ENCODE measurements around the gene METTL8.
"Not testable (repeated sequence)": the region's sequence is repeated elsewhere in the genome, so short reads cannot be mapped to it uniquely, and the experiment has no call there.

The METTL8 gene

GRCh38 chr2:171394164-171394740 lies 39.5 kb downstream of the METTL8 start:
- H3K4me1 ChIP-seq (ENCODE audit: insufficient read depth, low read length), result peaks cover 36% of the 10 kb centered on the region
- whole genome bisulfite sequencing, result no CpG with 5 or more reads among the region's 1 CpG
- no peaks in the 10 kb centered on the region for H3K36me3 ChIP-seq (ENCODE audit: insufficient read depth, low read length)

DNA sequence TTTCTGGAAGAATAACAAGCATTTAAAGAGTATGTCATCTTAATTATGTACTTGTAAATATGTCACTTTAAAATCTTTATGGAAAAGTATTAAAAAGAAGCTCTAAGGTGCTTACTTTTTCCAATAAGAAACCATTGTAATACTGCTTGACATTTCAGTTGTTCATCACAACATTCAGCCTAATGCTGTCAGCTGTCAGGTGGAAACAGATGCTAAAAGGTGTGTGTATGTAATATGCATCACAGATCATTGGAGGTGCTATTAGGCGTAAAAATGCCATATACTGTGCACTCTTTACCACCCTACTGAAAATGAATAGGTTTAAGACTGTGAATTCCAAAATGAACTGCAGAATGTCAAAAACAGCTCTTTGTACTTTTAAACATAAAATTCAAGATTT lies 40.3 kb downstream of the METTL8 start:
- Histone ChIP-seq H3K4me3 (ENCODE audit: low read length) (no peak overlapping the region), H3K27me3 (ENCODE audit: insufficient read depth, low read length) (no peaks in the 10 kb centered on the region), H3K4me1 (ENCODE audit: insufficient read depth, low read length) (peaks cover 36% of the 10 kb centered on the region), H3K36me3 (ENCODE audit: insufficient read depth, low read length) (no peaks in the 10 kb centered on the region), H3K9ac (ENCODE audit: low read depth, low read length) (no peak overlapping the region), H3K27ac (ENCODE audit: low read depth, low read length) (no peak overlapping the region), H3K9me3 (ENCODE audit: insufficient read depth, low read depth, low read length) (no peaks in the 10 kb centered on the region)
- no CpG with 5 or more reads among the region's 1 CpG for WGBS

More at GRCh38 chr2:171394164-171394740, 39.5 kb downstream of the METTL8 start:
- Histone ChIP-seq H3K27ac (ENCODE audit: low read depth, low read length) (no peak overlapping the region), H3K27me3 (ENCODE audit: insufficient read depth, low read length) (no peaks in the 10 kb centered on the region), H3K4me3 (ENCODE audit: low read length) (no peak overlapping the region), H3K9ac (ENCODE audit: low read depth, low read length) (no peak overlapping the region), H3K9me3 (ENCODE audit: insufficient read depth, low read depth, low read length) (no peaks in the 10 kb centered on the region)

DNA sequence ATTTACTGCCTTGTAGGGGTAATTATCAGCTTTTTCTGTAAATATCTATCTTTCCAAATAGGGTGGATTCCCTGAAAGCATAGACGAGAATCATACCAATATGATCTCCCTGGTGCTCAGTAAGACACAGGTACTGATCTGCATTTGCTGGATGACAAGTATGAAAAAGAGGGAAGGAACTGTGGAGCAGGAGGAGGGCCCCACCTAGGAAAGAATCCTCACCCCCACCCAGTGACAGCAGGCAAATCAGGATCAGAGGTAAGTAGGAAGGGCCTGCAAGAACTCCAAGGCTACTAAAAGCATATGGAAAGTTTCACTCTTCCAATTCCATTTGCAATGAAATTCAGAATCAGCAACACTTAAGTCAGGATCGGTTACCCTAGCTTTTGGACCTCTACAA lies 42.3 kb downstream of the METTL8 start:
- Histone ChIP-seq H3K9me3 (ENCODE audit: insufficient read depth, low read depth, low read length) (no peaks in the 10 kb centered on the region), H3K27ac (ENCODE audit: low read depth, low read length) (no peak overlapping the region), H3K36me3 (ENCODE audit: insufficient read depth, low read length) (no peaks in the 10 kb centered on the region), H3K27me3 (ENCODE audit: insufficient read depth, low read length) (no peaks in the 10 kb centered on the region), H3K4me3 (ENCODE audit: low read length) (no peak overlapping the region), H3K4me1 (ENCODE audit: insufficient read depth, low read length) (peaks cover 48% of the 10 kb centered on the region), H3K9ac (ENCODE audit: low read depth, low read length) (no peak overlapping the region)
- WGBS, result 94% methylated on average over 2 of the region's 2 CpGs

DNA sequence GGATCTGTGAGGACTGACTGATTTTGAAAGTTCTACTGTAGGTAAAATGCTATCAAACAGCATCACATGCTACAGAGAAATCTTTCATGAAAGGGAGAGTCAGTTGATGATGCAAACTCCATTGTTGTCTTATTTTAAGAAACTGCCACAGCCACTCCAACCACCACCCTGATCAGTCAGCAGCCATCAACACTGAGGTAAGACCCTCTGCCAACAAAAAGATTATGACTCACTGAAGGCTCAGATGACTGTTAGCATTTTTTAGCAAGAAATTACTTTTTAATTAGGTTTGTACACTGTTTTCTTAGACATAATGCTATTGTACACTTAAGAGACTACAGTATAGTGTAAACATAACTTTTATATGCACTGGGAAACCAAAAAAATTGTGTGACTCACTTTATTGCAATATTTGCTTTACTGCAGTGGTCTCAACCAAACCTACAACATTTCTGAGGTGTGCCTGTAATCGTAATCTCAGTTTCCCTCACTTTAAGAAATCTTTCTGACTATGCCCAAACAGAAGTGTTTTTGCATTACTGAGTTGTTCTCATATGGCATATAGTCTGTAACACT lies 42.8 kb downstream of the METTL8 start:
- WGBS, result 93% methylated on average over 1 of the region's 1 CpG

GRCh38 chr2:171389780-171390179 lies 44.0 kb downstream of the METTL8 start:
- Histone ChIP-seq H3K4me3 (ENCODE audit: low read length) (no peak overlapping the region), H3K9ac (ENCODE audit: low read depth, low read length) (no peak overlapping the region), H3K27ac (ENCODE audit: low read depth, low read length) (no peak overlapping the region), H3K36me3 (ENCODE audit: insufficient read depth, low read length) (no peaks in the 10 kb centered on the region), H3K9me3 (ENCODE audit: insufficient read depth, low read depth, low read length) (no peaks in the 10 kb centered on the region), H3K4me1 (ENCODE audit: insufficient read depth, low read length) (peaks cover 54% of the 10 kb centered on the region), H3K27me3 (ENCODE audit: insufficient read depth, low read length) (no peaks in the 10 kb centered on the region)
- 83% methylated on average over 1 of the region's 1 CpG for WGBS

More for the DNA sequence above, 42.8 kb downstream of the METTL8 start:
- H3K27ac ChIP-seq (ENCODE audit: low read depth, low read length), result no peak overlapping the region
- H3K4me3 ChIP-seq (ENCODE audit: low read length), result no peak overlapping the region
- no peaks in the 10 kb centered on the region for H3K27me3 ChIP-seq (ENCODE audit: insufficient read depth, low read length)
- H3K9ac ChIP-seq (ENCODE audit: low read depth, low read length), result no peak overlapping the region
- H3K36me3 ChIP-seq (ENCODE audit: insufficient read depth, low read length), result no peaks in the 10 kb centered on the region
- no peaks in the 10 kb centered on the region for H3K9me3 ChIP-seq (ENCODE audit: insufficient read depth, low read depth, low read length)
- peaks cover 53% of the 10 kb centered on the region for H3K4me1 ChIP-seq (ENCODE audit: insufficient read depth, low read length)

DNA sequence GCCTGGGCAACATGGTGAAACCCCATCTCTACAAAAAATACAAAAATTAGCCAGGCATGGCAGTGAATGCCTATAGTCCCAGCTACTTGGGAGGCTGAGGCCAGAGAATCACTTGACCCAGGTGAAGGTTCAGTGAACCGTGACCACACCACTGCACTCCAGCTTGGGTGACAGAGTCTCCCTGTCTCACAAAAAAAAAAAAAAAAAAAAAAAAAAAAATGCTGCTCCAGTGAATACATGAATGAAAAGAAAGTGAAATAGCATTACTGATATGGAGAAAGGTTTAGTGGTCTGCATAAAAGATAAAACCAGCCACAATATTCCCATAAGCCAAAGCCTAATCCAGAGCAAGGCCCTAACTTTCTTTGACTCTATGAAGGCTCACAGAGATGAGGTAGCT lies 44.5 kb downstream of the METTL8 start:
- Histone ChIP-seq H3K4me1 (ENCODE audit: insufficient read depth, low read length) (peaks cover 49% of the 10 kb centered on the region), H3K27me3 (ENCODE audit: insufficient read depth, low read length) (no peaks in the 10 kb centered on the region), H3K9ac (ENCODE audit: low read depth, low read length) (no peak overlapping the region), H3K9me3 (ENCODE audit: insufficient read depth, low read depth, low read length) (no peaks in the 10 kb centered on the region), H3K27ac (ENCODE audit: low read depth, low read length) (no peak overlapping the region), H3K36me3 (ENCODE audit: insufficient read depth, low read length) (no peaks in the 10 kb centered on the region), H3K4me3 (ENCODE audit: low read length) (no peak overlapping the region)
- 100% methylated on average over 1 of the region's 1 CpG for WGBS

- H3K27ac ChIP-seq (ENCODE audit: low read depth, low read length), result no peak overlapping the region
- 0 out of 2 replicates have a peak overlapping the region, but pooled peaks have one; percentile 3 for H3K9ac ChIP-seq (ENCODE audit: low read depth, low read length)
- no peak overlapping the region for H3K4me3 ChIP-seq (ENCODE audit: low read length)
- WGBS, result 83% methylated on average over 7 of the region's 7 CpGs
- H3K36me3 ChIP-seq (ENCODE audit: insufficient read depth, low read length), result no peaks in the 10 kb centered on the region; the same call in 1 of the 2 replicates
- no peaks in the 10 kb centered on the region for H3K27me3 ChIP-seq (ENCODE audit: insufficient read depth, low read length)
- peaks cover 41% of the 10 kb centered on the region for H3K4me1 ChIP-seq (ENCODE audit: insufficient read depth, low read length)
- no peaks in the 10 kb centered on the region; the same call in 1 of the 2 replicates for H3K9me3 ChIP-seq (ENCODE audit: insufficient read depth, low read depth, low read length)
Measured at GRCh38 chr2:171387052-171387451, 46.7 kb downstream of the METTL8 start.

DNA sequence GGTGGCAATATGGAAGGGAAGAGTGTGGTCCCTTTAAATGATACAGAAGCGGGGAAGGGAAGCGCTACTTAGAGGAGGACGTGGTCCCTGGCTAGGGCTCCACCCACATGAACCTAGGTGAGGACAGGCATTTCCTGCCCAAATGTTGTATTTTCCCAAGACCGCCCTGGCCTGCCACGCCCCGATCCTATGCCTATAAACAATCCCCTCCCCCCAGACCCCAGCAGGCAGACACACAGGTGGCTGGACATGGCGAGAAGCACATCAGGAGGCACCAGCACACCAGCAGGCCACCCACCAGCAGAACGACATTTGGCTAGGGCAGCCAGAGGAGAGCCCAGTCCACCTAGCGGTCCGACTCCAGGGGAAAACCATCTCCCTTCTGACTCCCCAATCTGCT lies 47.2 kb downstream of the METTL8 start:
- Histone ChIP-seq H3K4me1 (ENCODE audit: insufficient read depth, low read length) (peaks cover 37% of the 10 kb centered on the region), H3K27me3 (ENCODE audit: insufficient read depth, low read length) (no peaks in the 10 kb centered on the region), H3K9ac (ENCODE audit: low read depth, low read length) (0 out of 2 replicates have a peak overlapping the region, but pooled peaks have one; percentile 3), H3K4me3 (ENCODE audit: low read length) (no peak overlapping the region), H3K9me3 (ENCODE audit: insufficient read depth, low read depth, low read length) (no peaks in the 10 kb centered on the region; the same call in 1 of the 2 replicates), H3K27ac (ENCODE audit: low read depth, low read length) (no peak overlapping the region), H3K36me3 (ENCODE audit: insufficient read depth, low read length) (no peaks in the 10 kb centered on the region; the same call in 1 of the 2 replicates)
- WGBS, result 61% methylated on average over 10 of the region's 10 CpGs

GRCh38 chr2:171383134-171383533 lies 50.7 kb downstream of the METTL8 start:
- Histone ChIP-seq H3K27me3 (ENCODE audit: insufficient read depth, low read length) (no peaks in the 10 kb centered on the region), H3K4me3 (ENCODE audit: low read length) (no peak overlapping the region), H3K27ac (ENCODE audit: low read depth, low read length) (no peak overlapping the region), H3K9me3 (ENCODE audit: insufficient read depth, low read depth, low read length) (no peaks in the 10 kb centered on the region; the same call in 1 of the 2 replicates), H3K4me1 (ENCODE audit: insufficient read depth, low read length) (peaks cover 25% of the 10 kb centered on the region), H3K9ac (ENCODE audit: low read depth, low read length) (no peak overlapping the region), H3K36me3 (ENCODE audit: insufficient read depth, low read length) (no peaks in the 10 kb centered on the region; the same call in 1 of the 2 replicates)
- WGBS, result no CpG with 5 or more reads among the region's 1 CpG

- not testable (repeated sequence) for H3K27me3 ChIP-seq (ENCODE audit: insufficient read depth, low read length); H3K36me3 ChIP-seq (ENCODE audit: insufficient read depth, low read length); H3K4me3 ChIP-seq (ENCODE audit: low read length); H3K9ac ChIP-seq (ENCODE audit: low read depth, low read length); H3K9me3 ChIP-seq (ENCODE audit: insufficient read depth, low read depth, low read length); H3K27ac ChIP-seq (ENCODE audit: low read depth, low read length)
- H3K4me1 ChIP-seq (ENCODE audit: insufficient read depth, low read length), result peaks cover 20% of the 10 kb centered on the region
- 100% methylated on average over 1 of the region's 1 CpG for WGBS
Measured at GRCh38 chr2:171382175-171382574, 51.6 kb downstream of the METTL8 start.

DNA sequence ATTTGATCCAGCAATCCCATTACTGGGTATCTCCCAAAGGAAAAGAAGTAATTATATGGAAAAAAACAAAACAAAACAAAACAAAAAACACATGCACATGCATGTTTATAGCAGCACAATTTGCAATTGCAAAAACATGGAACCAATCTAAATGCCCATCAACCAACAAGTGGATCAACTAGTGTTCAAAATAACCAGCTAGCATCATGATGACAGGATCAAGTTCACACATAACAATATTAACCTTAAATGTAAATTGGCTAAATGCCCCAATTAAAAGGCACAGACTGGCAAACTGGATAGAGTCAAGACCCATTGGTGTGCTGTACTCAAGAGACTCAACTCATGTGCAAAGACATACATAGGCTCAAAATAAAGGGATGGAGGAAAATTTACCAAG lies 55.9 kb downstream of the METTL8 start:
- not testable (repeated sequence) for H3K36me3 ChIP-seq (ENCODE audit: insufficient read depth, low read length); H3K27me3 ChIP-seq (ENCODE audit: insufficient read depth, low read length); H3K9ac ChIP-seq (ENCODE audit: low read depth, low read length); H3K4me3 ChIP-seq (ENCODE audit: low read length); H3K27ac ChIP-seq (ENCODE audit: low read depth, low read length); H3K4me1 ChIP-seq (ENCODE audit: insufficient read depth, low read length); H3K9me3 ChIP-seq (ENCODE audit: insufficient read depth, low read depth, low read length)

Data from HUES64 (cell line).